Measurements from ENCODE around the gene WSCD2. TPM values are rescaled to one million over a fixed set of nuclear protein-coding genes. Genes with fewer than 3 reads are reported as not detected.

WSCD2 gene
- total RNA-seq, 2 donors from 2014 or later, result 0.31 TPM; not detected in 1

GRCh38 chr12:108150436-108150835 lies 21.3 kb downstream of the WSCD2 start:
- no peak for TF ChIP-seq CTCF (IDR thresholded peaks at IDR 0.05)
- DNase-seq (ENCODE audit: low spot score), result no peak
- Histone ChIP-seq H3K27ac (no peak overlapping the region), H3K27me3 (no peaks in the 10 kb centered on the region), H3K36me3 (no peaks in the 10 kb centered on the region), H3K9me3 (no peaks in the 10 kb centered on the region), H3K4me3 (no peak overlapping the region), H3K4me1 (no peaks in the 10 kb centered on the region)

- no peaks in the 10 kb centered on the region for H3K4me1 ChIP-seq
- H3K4me3 ChIP-seq, result no peak overlapping the region
- DNase-seq (ENCODE audit: low spot score), result no peak
- no peaks in the 10 kb centered on the region for H3K27me3 ChIP-seq
- H3K9me3 ChIP-seq, result no peaks in the 10 kb centered on the region
- no peaks in the 10 kb centered on the region for H3K36me3 ChIP-seq
- TF ChIP-seq CTCF (IDR thresholded peaks at IDR 0.05), result no peak
- no peak overlapping the region for H3K27ac ChIP-seq
These were observed 22.6 kb downstream of the WSCD2 start for GRCh38 chr12:108151533-108152169.

- Histone ChIP-seq H3K36me3 (no peaks in the 10 kb centered on the region), H3K27me3 (no peaks in the 10 kb centered on the region), H3K9me3 (no peaks in the 10 kb centered on the region), H3K4me3 (no peak overlapping the region), H3K4me1 (no peaks in the 10 kb centered on the region), H3K27ac (no peak overlapping the region)
- TF ChIP-seq CTCF (IDR thresholded peaks at IDR 0.05), result no peak
- DNase-seq (ENCODE audit: low spot score), result no peak
These were observed 23.1 kb downstream of the WSCD2 start for GRCh38 chr12:108152170-108152538.

- Histone ChIP-seq H3K9me3 (no peaks in the 10 kb centered on the region), H3K27ac (no peak overlapping the region), H3K36me3 (no peaks in the 10 kb centered on the region), H3K27me3 (no peaks in the 10 kb centered on the region), H3K4me1 (no peaks in the 10 kb centered on the region), H3K4me3 (no peak overlapping the region)
- no peak for DNase-seq (ENCODE audit: low spot score)
- no peak for TF ChIP-seq CTCF (IDR thresholded peaks at IDR 0.05)
These were observed 27.6 kb downstream of the WSCD2 start for GRCh38 chr12:108156717-108157116.

- H3K4me1 ChIP-seq, result no peaks in the 10 kb centered on the region
- no peaks in the 10 kb centered on the region for H3K9me3 ChIP-seq
- no peak overlapping the region for H3K27ac ChIP-seq
- H3K4me3 ChIP-seq, result no peak overlapping the region
- TF ChIP-seq CTCF (IDR thresholded peaks at IDR 0.05), result no peak
- DNase-seq (ENCODE audit: low spot score), result no peak
- no peaks in the 10 kb centered on the region for H3K27me3 ChIP-seq
- H3K36me3 ChIP-seq, result no peaks in the 10 kb centered on the region
These were observed 28.9 kb downstream of the WSCD2 start for GRCh38 chr12:108157870-108158459.

- no peak for TF ChIP-seq CTCF (IDR thresholded peaks at IDR 0.05)
- H3K36me3 ChIP-seq, result no peaks in the 10 kb centered on the region
- no peak overlapping the region for H3K27ac ChIP-seq
- no peak for DNase-seq (ENCODE audit: low spot score)
- no peaks in the 10 kb centered on the region for H3K27me3 ChIP-seq
- no peaks in the 10 kb centered on the region for H3K4me1 ChIP-seq
- no peak overlapping the region for H3K4me3 ChIP-seq
- H3K9me3 ChIP-seq, result no peaks in the 10 kb centered on the region
These were observed 33.1 kb downstream of the WSCD2 start for GRCh38 chr12:108162207-108162606.

Measured in right atrium auricular region (tissue), 2 donors.